ENCODE measurements around the gene C1QTNF3.

- TF ChIP-seq POLR2AphosphoS5 (IDR thresholded peaks at IDR 0.05; ENCODE audit: low read depth, low read length), result no peak
- no peak for TF ChIP-seq POLR2A (IDR thresholded peaks at IDR 0.05; ENCODE audit: low read depth, low read length)
These were observed 50.1 kb downstream of the C1QTNF3 start for GRCh38 chr5:33992864-33993263.

Data from GM12892 (cell line).